Ovary (tissue), 9 donors: Measurements from ENCODE around the gene AGO1. TPM values are rescaled to one million over a fixed set of nuclear protein-coding genes. Genes with fewer than 3 reads are reported as not detected.

Source experiments
- DNase-seq, 5 donors: peaks; one replicate each; pipeline ENCODE4 v3.0.0-alpha.2; 2019 to 2020
- H3K27ac ChIP-seq, 2 donors: fragments of 200-600 bp; one replicate each; pipeline versions ENCODE4 v1.5.1 to v1.8.0; 2019 to 2022
- H3K27me3 ChIP-seq: fragments of 200-600 bp; one replicate; pipeline ENCODE4 v1.8.0; 2022
- H3K36me3 ChIP-seq: fragments of 200-600 bp; sonication (generic); one replicate; pipeline ENCODE4 v1.5.1; 2019
- H3K4me1 ChIP-seq: one replicate; pipeline ENCODE4 v1.8.1; 2013; ENCODE audit warnings: mild to moderate bottlenecking, moderate library complexity; ENCODE audit not compliant: insufficient read depth
- H3K4me3 ChIP-seq: fragments of 200-600 bp; sonication (generic); one replicate; pipeline ENCODE4 v1.5.1; 2017
- H3K9me3 ChIP-seq, 2 donors: fragments of 200-600 bp in 1 of 2; sonication (generic) in 1 of 2; one replicate each; pipeline versions ENCODE4 v1.5.1 to v1.8.1; 2013 to 2019; ENCODE audit warnings: mild to moderate bottlenecking in 1 of 2, moderate library complexity in 1 of 2
- EP300 ChIP-seq: sonication (generic); formaldehyde crosslinking; IDR thresholded peaks from one replicate; pipeline ENCODE4 v1.6.1; 2017; ENCODE audit warnings: antibody characterized with exemption
- POLR2A ChIP-seq: fragments of 450-650 bp; IDR thresholded peaks from one replicate; pipeline ENCODE4 v1.6.1; 2017; ENCODE audit warnings: antibody characterized with exemption, mild to moderate bottlenecking, moderate library complexity
- WGBS, 3 donors: extraction: QIAGEN DNeasy Blood & Tissue Kit in 1 of 3; methylation state at CpG; one replicate each; pipeline versions ENCODE4 v1.1.5 to v1.1.7; 2013 to 2017; 5-methylcytosine and 5-hydroxymethylcytosine counted together
- intact Hi-C, 4 donors: fragments of 100-400 bp; cut with DNase I; formaldehyde crosslinking; loops; one replicate each; pipeline versions ENCODE4 v1.11.0 to v1.15.1; 2022 to 2023
- polyA plus RNA-seq, 2 donors: library from polyadenylated mRNA; stranded (reverse); fragments of 200-250 nt in 1 of 2; fragments of 350-450 nt in 1 of 2; fragmentation: Illumina TruSeq in 1 of 2; extraction: RNeasy Lipid Tissue Mini Kit (QIAGEN cat#74804) in 1 of 2; gene quantifications; one replicate each; pipeline ENCODE4 v1.2.3, GENCODE V29; 2013 to 2014
- total RNA-seq, 7 donors: library from RNA; depleted of rRNA in 2 of 7; stranded (reverse); fragments of >200 nt in 2 of 7; fragmentation: NEBNext Ultra II Directional in 3 of 7; extraction: Animal tissue kit (Norgen Biotek cat#: 25700) in 3 of 7; gene quantifications; one replicate each; pipeline versions ENCODE4 v1.1.0 to v1.2.4, GENCODE V29; 2016 to 2023
- TF ChIP-seq, protein P1 (sequence below), 3 donors: fragments of 450-650 bp in 2 of 3; fragments of 200-600 bp in 1 of 3; IDR thresholded peaks; one replicate each; pipeline versions ENCODE4 v1.5.1 to v1.8.0; 2016 to 2022; ENCODE audit warnings: antibody characterized with exemption in 3 of 3, mild to moderate bottlenecking in 1 of 3
- donor health status: DM: no; HTN: no; CAD: no; lungs with moderate emphysema.
- donor health status: DM: no; HTN: no; CAD: no.
- donor health status: Bipolar disorder and iron deficiency.
- donor health status: DM: yes; HTN: yes; CAD: no.
- donor health status: DM: no; HTN: no; CAD: no.
- donor health status: DM: yes; HTN: yes; CAD: no.

The AGO1 gene
- total and polyA plus RNA-seq, 9 donors = 5.1 to 34.0 (median 27.6) TPM

DNA sequence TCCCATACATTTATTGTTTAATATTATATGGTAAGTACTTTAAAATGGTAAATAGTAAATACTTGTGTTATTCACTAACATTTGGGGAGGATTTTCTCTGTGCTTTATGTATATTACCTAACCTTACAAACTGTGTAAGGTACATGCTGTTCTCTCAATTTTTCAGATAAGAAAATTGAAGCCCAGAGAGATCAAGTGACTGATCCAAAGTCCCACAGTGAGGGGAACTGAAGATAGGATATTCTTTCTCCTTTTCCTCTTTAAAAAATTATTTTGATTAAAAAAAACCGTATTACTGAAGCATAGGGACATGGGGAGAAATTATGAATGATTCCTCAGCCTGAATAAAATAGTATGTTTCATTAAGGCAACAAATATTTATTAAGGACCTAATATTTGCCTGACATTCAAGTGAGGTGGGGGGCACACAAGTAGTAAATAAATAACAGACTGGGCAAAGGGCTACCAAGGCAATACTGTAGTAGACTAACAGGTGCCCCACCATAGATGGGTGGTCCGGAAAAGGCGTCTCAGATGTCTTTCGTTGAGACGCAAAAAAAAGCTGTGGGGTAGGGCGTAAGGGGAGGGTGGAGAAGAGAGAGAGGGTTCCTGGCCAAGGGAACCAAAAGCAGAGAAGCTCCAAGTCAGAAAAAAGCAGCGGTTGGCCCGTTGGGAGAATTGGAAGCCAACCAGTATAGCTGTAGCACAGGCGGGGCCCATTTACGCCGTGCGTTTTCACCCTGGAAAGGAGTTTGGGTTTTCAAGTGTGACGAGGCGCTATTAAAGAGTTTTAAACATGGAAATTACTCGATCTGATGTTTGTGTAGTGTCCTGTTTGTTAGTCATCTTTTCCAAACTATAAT lies 47.0 kb downstream of the AGO1 start:
- H3K27me3 ChIP-seq = no peaks in the 10 kb centered on the region
- intact Hi-C loops = no loop called here
- DNase-seq = peak; percentile 51 to 68 (median 58)
- H3K36me3 ChIP-seq = no peaks in the 10 kb centered on the region
- H3K27ac ChIP-seq = peak overlapping the region; percentile 94 to 99
- WGBS, 3 donors = 0 to 1% (median 1%) methylated on average over 15 of the region's 15 CpGs
- no peaks in the 10 kb centered on the region for H3K4me1 ChIP-seq
- no peaks in the 10 kb centered on the region for H3K9me3 ChIP-seq
- TF ChIP-seq POLR2A = no peak
- TF ChIP-seq EP300 = no peak
- TF ChIP-seq, protein P1, sequence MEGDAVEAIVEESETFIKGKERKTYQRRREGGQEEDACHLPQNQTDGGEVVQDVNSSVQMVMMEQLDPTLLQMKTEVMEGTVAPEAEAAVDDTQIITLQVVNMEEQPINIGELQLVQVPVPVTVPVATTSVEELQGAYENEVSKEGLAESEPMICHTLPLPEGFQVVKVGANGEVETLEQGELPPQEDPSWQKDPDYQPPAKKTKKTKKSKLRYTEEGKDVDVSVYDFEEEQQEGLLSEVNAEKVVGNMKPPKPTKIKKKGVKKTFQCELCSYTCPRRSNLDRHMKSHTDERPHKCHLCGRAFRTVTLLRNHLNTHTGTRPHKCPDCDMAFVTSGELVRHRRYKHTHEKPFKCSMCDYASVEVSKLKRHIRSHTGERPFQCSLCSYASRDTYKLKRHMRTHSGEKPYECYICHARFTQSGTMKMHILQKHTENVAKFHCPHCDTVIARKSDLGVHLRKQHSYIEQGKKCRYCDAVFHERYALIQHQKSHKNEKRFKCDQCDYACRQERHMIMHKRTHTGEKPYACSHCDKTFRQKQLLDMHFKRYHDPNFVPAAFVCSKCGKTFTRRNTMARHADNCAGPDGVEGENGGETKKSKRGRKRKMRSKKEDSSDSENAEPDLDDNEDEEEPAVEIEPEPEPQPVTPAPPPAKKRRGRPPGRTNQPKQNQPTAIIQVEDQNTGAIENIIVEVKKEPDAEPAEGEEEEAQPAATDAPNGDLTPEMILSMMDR (IDR thresholded peaks at IDR 0.05) = no peak
- H3K4me3 ChIP-seq = peak overlapping the region; percentile 82

DNA sequence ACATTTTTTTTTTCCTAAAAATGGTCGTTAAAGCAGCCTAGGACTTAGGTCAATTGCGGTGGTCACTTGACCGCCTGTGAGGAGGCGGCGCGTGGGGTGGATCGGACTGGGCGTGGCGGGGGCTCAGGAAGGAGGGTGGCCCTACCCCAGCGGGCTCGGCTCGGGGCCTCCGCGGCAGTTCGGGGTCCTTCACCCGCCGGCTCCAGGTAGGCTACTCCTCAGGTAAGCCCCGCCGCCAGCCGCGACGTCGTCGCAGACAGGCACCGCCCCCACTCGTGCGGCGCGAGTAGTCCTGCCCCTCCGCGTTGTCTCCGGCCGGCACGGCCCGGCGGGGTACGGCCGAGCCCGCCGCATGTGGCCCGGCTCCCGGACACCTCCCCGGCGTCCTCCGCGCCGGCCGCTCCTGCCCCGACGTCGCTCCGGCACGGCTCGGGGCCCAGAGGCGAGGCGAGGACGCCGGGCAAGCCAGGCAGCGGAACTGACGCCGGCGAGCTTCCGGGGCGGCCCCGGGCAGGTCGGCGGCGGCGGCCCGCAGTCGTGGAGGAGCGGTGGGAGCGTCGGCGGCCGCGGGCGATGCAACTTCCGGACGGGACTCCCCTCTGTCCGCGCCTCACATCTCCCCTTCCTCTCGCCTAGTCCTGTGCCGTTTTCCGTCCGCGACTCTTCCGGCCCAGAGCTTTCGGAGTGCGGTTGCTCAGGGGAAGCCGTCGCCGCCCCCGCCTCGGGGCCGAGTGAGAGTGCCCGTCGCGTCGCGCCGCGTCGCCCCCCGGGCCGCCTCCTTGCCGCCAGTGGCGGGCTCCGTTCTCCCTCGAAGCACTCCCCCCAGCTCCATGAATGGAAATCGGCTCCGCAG lies 47.8 kb downstream of the AGO1 start, which contains the start of gene AGO3:
TSS of gene AGO3 (plus strand) at position 513 of the 853 bp plus-strand sequence. CDS start at position 835, 322 bp downstream.
- peak; percentile 77 to 88 (median 80) for DNase-seq
- TF ChIP-seq, protein P1 (IDR thresholded peaks at IDR 0.05) = no peak
- TF ChIP-seq POLR2A = peak; percentile 87
- Histone ChIP-seq H3K27me3 (no peaks in the 10 kb centered on the region), H3K27ac (peak within 1 kb of the TSS; percentile 94 to 99), H3K4me3 (peak within 1 kb of the TSS; percentile 82), H3K36me3 (no peaks in the 10 kb centered on the region), H3K9me3 (no peaks in the 10 kb centered on the region), H3K4me1 (no peaks in the 10 kb centered on the region)
- intact Hi-C loops = no loop called here
- WGBS, 3 donors = 0 to 1% (median 0%) methylated on average over 55 to 112 of the region's 112 CpGs

DNA sequence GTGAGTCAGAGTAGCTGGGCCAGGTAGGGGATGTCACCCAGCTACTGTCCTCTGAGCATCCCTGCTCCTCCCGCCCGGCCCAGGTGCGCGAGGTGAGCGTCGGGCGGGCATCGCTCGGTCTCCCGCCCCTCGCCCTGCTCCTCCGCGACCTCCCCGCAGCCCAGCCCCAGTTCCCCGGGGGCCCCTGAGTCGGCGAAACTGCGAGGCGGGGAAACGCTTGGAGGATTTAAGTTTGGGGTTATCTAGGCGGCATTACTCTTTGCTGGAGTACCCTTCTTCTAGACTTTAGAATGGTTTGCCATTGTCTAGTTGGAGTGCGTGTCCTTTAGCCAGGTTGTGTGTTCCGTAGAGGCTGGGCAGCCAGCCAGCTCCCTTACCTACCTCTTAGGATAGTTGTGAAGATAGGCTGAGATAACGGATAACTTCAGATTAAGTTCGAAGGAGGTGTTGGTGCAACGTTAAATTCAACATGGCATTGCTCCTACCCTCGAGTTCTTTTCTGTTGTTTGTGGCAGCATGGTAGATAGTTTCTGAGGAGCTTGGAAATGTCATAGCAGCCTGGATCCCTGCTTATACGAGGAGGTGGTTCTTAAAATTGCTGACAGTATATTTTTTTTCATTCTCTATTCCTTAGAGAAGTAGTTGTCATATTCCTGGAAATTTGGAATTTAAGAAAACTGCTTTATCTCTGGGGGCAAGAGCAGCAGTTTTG lies 48.6 kb downstream of the AGO1 start:
- peak in 4 of 5 donors; percentile 20 to 61 (median 47) for DNase-seq
- no peaks in the 10 kb centered on the region for H3K9me3 ChIP-seq
- no peaks in the 10 kb centered on the region for H3K4me1 ChIP-seq
- intact Hi-C loops = no loop called here
- H3K36me3 ChIP-seq = no peaks in the 10 kb centered on the region
- H3K4me3 ChIP-seq = peak overlapping the region; percentile 82
- peak overlapping the region; percentile 94 to 99 for H3K27ac ChIP-seq
- WGBS, 3 donors = 0 to 1% (median 0%) methylated on average over 28 of the region's 28 CpGs
- no peak for TF ChIP-seq EP300
- TF ChIP-seq, protein P1 (IDR thresholded peaks at IDR 0.05) = no peak
- no peak for TF ChIP-seq POLR2A
- no peaks in the 10 kb centered on the region for H3K27me3 ChIP-seq

DNA sequence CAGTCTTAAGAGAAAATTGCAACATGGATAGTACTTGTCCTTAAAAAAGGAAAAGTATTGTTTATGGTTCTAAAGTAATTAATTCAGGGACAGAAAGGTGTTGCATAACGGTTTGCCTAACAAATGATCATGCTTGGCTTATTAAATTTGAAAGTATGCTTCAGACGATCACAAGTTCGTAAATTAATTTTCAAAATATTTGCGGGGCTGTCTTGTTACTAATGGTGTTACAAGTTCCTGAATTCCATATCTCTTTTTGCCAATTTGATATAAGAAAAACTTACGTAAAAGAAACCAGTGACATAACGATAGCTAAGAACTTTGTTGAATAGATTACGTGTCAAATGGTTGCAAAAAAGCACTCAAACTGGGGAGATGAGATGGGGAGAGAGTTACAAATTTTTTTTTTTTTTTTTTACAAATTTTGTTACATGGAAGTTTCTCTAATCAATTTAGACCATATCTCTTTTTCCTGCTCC lies 49.2 kb downstream of the AGO1 start:
- WGBS, 3 donors = 42 to 48% (median 44%) methylated on average over 7 of the region's 7 CpGs

More for the DNA sequence above, 49.2 kb downstream of the AGO1 start:
- Histone ChIP-seq H3K27ac (no peak overlapping the region), H3K9me3 (no peaks in the 10 kb centered on the region), H3K4me3 (peak overlapping the region; percentile 82), H3K27me3 (no peaks in the 10 kb centered on the region), H3K36me3 (no peaks in the 10 kb centered on the region), H3K4me1 (no peaks in the 10 kb centered on the region)
- DNase-seq = no peak
- intact Hi-C loops = no loop called here
- TF ChIP-seq, protein P1 (IDR thresholded peaks at IDR 0.05) = no peak
- TF ChIP-seq POLR2A (no peak), EP300 (no peak)
